ENCODE data around the gene GOPC. TPM values are rescaled to one million over a fixed set of nuclear protein-coding genes. Genes with fewer than 3 reads are reported as not detected.

The GOPC gene
- total and polyA plus RNA-seq, 2 of the 8 experiments (the other 6 are each of a cell fraction or from before 2014, with no cell fraction given): 5.3 to 19.4 TPM

DNA sequence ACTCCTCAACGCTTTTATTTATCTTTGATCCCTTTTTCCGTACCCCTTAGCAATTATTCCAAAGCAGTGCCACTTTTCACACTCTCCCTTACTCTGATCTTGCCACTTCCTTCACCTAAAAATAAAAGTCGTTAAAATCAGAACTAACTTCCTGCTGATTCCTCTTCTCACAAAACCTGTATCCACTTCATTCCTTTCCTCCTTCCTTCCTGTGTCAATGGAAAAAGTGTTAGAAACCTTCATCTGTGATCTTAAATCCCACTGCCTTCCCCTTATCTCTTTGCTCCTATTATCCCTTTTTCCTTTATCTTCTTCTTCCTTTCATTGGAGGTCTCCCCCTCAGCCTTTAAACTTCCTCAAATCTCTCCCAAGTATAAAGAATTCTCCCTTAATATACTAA, 49.2 kb downstream of the GOPC start (continued):
- TF ChIP-seq, protein P1, sequence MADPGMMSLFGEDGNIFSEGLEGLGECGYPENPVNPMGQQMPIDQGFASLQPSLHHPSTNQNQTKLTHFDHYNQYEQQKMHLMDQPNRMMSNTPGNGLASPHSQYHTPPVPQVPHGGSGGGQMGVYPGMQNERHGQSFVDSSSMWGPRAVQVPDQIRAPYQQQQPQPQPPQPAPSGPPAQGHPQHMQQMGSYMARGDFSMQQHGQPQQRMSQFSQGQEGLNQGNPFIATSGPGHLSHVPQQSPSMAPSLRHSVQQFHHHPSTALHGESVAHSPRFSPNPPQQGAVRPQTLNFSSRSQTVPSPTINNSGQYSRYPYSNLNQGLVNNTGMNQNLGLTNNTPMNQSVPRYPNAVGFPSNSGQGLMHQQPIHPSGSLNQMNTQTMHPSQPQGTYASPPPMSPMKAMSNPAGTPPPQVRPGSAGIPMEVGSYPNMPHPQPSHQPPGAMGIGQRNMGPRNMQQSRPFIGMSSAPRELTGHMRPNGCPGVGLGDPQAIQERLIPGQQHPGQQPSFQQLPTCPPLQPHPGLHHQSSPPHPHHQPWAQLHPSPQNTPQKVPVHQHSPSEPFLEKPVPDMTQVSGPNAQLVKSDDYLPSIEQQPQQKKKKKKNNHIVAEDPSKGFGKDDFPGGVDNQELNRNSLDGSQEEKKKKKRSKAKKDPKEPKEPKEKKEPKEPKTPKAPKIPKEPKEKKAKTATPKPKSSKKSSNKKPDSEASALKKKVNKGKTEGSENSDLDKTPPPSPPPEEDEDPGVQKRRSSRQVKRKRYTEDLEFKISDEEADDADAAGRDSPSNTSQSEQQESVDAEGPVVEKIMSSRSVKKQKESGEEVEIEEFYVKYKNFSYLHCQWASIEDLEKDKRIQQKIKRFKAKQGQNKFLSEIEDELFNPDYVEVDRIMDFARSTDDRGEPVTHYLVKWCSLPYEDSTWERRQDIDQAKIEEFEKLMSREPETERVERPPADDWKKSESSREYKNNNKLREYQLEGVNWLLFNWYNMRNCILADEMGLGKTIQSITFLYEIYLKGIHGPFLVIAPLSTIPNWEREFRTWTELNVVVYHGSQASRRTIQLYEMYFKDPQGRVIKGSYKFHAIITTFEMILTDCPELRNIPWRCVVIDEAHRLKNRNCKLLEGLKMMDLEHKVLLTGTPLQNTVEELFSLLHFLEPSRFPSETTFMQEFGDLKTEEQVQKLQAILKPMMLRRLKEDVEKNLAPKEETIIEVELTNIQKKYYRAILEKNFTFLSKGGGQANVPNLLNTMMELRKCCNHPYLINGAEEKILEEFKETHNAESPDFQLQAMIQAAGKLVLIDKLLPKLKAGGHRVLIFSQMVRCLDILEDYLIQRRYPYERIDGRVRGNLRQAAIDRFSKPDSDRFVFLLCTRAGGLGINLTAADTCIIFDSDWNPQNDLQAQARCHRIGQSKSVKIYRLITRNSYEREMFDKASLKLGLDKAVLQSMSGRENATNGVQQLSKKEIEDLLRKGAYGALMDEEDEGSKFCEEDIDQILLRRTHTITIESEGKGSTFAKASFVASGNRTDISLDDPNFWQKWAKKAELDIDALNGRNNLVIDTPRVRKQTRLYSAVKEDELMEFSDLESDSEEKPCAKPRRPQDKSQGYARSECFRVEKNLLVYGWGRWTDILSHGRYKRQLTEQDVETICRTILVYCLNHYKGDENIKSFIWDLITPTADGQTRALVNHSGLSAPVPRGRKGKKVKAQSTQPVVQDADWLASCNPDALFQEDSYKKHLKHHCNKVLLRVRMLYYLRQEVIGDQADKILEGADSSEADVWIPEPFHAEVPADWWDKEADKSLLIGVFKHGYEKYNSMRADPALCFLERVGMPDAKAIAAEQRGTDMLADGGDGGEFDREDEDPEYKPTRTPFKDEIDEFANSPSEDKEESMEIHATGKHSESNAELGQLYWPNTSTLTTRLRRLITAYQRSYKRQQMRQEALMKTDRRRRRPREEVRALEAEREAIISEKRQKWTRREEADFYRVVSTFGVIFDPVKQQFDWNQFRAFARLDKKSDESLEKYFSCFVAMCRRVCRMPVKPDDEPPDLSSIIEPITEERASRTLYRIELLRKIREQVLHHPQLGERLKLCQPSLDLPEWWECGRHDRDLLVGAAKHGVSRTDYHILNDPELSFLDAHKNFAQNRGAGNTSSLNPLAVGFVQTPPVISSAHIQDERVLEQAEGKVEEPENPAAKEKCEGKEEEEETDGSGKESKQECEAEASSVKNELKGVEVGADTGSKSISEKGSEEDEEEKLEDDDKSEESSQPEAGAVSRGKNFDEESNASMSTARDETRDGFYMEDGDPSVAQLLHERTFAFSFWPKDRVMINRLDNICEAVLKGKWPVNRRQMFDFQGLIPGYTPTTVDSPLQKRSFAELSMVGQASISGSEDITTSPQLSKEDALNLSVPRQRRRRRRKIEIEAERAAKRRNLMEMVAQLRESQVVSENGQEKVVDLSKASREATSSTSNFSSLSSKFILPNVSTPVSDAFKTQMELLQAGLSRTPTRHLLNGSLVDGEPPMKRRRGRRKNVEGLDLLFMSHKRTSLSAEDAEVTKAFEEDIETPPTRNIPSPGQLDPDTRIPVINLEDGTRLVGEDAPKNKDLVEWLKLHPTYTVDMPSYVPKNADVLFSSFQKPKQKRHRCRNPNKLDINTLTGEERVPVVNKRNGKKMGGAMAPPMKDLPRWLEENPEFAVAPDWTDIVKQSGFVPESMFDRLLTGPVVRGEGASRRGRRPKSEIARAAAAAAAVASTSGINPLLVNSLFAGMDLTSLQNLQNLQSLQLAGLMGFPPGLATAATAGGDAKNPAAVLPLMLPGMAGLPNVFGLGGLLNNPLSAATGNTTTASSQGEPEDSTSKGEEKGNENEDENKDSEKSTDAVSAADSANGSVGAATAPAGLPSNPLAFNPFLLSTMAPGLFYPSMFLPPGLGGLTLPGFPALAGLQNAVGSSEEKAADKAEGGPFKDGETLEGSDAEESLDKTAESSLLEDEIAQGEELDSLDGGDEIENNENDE (IDR thresholded peaks at IDR 0.05; ENCODE audit: insufficient replicate concordance, low read length): no peak
- TF ChIP-seq SIN3A (conservative IDR thresholded peaks at IDR 0.05 in 1 of 2, IDR thresholded peaks at IDR 0.05 in 1 of 2; ENCODE audit: low read depth in 1 of 2, low read length in 2 of 2) (no peak), POU5F1 (IDR thresholded peaks at IDR 0.05; ENCODE audit: low read depth, low read length) (no peak)
- TF ChIP-seq, protein P2, sequence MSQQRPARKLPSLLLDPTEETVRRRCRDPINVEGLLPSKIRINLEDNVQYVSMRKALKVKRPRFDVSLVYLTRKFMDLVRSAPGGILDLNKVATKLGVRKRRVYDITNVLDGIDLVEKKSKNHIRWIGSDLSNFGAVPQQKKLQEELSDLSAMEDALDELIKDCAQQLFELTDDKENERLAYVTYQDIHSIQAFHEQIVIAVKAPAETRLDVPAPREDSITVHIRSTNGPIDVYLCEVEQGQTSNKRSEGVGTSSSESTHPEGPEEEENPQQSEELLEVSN (IDR thresholded peaks at IDR 0.05): no peak
